Mesothelial cell of epicardium (in vitro differentiated cells): Measurements from ENCODE around the gene TMEM130. TPM values are rescaled to one million over a fixed set of nuclear protein-coding genes. Genes with fewer than 3 reads are reported as not detected.
A peak's percentile ranks its signal among the peaks of the same experiment; 100 is the strongest.

ENCODE experiments used
- DNase-seq, 2 experiments: peaks; one replicate each; pipeline ENCODE4 v3.0.0; 2021; ENCODE audit warnings: low spot score in 2 of 2; ENCODE audit not compliant: unreplicated experiment in 2 of 2
- H3K27ac Mint-ChIP-seq: 2 replicates; pipeline ENCODE4 v1.8.0; 2021; ENCODE audit warnings: mixed read lengths
- H3K27me3 Mint-ChIP-seq: 2 replicates; pipeline ENCODE4 v1.8.0; 2021; ENCODE audit warnings: low read depth, mixed read lengths
- H3K36me3 Mint-ChIP-seq: 2 replicates; pipeline ENCODE4 v1.8.0; 2021; ENCODE audit warnings: mixed read lengths
- H3K4me1 Mint-ChIP-seq: 2 replicates; pipeline ENCODE4 v1.8.0; 2021; ENCODE audit warnings: mixed read lengths
- H3K4me3 Mint-ChIP-seq: 2 replicates; pipeline ENCODE4 v1.8.0; 2021; ENCODE audit warnings: mild to moderate bottlenecking, moderate library complexity, mixed read lengths
- H3K9me3 Mint-ChIP-seq: 2 replicates; pipeline ENCODE4 v1.8.0; 2021; ENCODE audit warnings: mixed read lengths
- CTCF ChIP-seq: fragments of 200-600 bp; sonication (generic); IDR thresholded peaks from one replicate; pipeline ENCODE4 v1.5.0; 2021; ENCODE audit warnings: antibody characterized with exemption; ENCODE audit not compliant: unreplicated experiment
- total RNA-seq: library from RNA; stranded (reverse); gene quantifications from 3 replicates; pipeline ENCODE4 v1.2.1, GENCODE V29; 2021

TMEM130 gene
- total RNA-seq, 1 donor from 2014 or later, result 12.5 TPM

- Mint-ChIP-seq H3K27me3 (peaks cover 4% of the 10 kb centered on the region), H3K4me3 (no peak overlapping the region), H3K27ac (no peak overlapping the region), H3K36me3 (no peaks in the 10 kb centered on the region), H3K9me3 (no peaks in the 10 kb centered on the region), H3K4me1 (peaks cover 5% of the 10 kb centered on the region)
- no peak for DNase-seq
- no peak for TF ChIP-seq CTCF
These were observed 29.7 kb downstream of the TMEM130 start for GRCh38 chr7:98840096-98840495.

- no peak overlapping the region for H3K4me3 Mint-ChIP-seq
- no peak overlapping the region for H3K27ac Mint-ChIP-seq
- no peaks in the 10 kb centered on the region for H3K36me3 Mint-ChIP-seq
- no peak for TF ChIP-seq CTCF
- DNase-seq, result no peak
- H3K9me3 Mint-ChIP-seq, result no peaks in the 10 kb centered on the region
- H3K4me1 Mint-ChIP-seq, result peaks cover 5% of the 10 kb centered on the region
- peaks cover 7% of the 10 kb centered on the region for H3K27me3 Mint-ChIP-seq
These were observed 32.2 kb downstream of the TMEM130 start for GRCh38 chr7:98837630-98837972.

- peak in 1 of 2 experiments; percentile 64 for DNase-seq
- no peaks in the 10 kb centered on the region for H3K36me3 Mint-ChIP-seq
- H3K9me3 Mint-ChIP-seq, result no peaks in the 10 kb centered on the region
- H3K4me3 Mint-ChIP-seq, result no peak overlapping the region
- peaks cover 5% of the 10 kb centered on the region for H3K4me1 Mint-ChIP-seq
- peaks cover 7% of the 10 kb centered on the region for H3K27me3 Mint-ChIP-seq
- peak overlapping the region; percentile 26 for H3K27ac Mint-ChIP-seq
- peak; percentile 47 for TF ChIP-seq CTCF
These were observed 32.8 kb downstream of the TMEM130 start for GRCh38 chr7:98836811-98837629.

GRCh38 chr7:98834949-98835348, 34.9 kb downstream of the TMEM130 start:
- no peak for TF ChIP-seq CTCF
- Mint-ChIP-seq H3K4me3 (no peak overlapping the region), H3K9me3 (no peaks in the 10 kb centered on the region), H3K36me3 (no peaks in the 10 kb centered on the region), H3K4me1 (peaks cover 5% of the 10 kb centered on the region), H3K27me3 (peaks cover 5% of the 10 kb centered on the region), H3K27ac (no peak overlapping the region)
- DNase-seq, result no peak

GRCh38 chr7:98833022-98833421, 36.8 kb downstream of the TMEM130 start:
- no peak for TF ChIP-seq CTCF
- DNase-seq, result no peak
- no peak overlapping the region for H3K27ac Mint-ChIP-seq
- no peak overlapping the region for H3K4me3 Mint-ChIP-seq
- peaks cover 3% of the 10 kb centered on the region for H3K27me3 Mint-ChIP-seq
- no peaks in the 10 kb centered on the region for H3K36me3 Mint-ChIP-seq
- H3K4me1 Mint-ChIP-seq, result peaks cover 5% of the 10 kb centered on the region
- H3K9me3 Mint-ChIP-seq, result no peaks in the 10 kb centered on the region
